Hepatocyte (in vitro differentiated cells): ENCODE measurements around the gene ADCY9. TPM values are rescaled to one million over a fixed set of nuclear protein-coding genes. Genes with fewer than 3 reads are reported as not detected.

Experiments used
- DNase-seq: peaks from one replicate; pipeline ENCODE4 v3.0.0-alpha.2; 2016; ENCODE audit warnings: low spot score
- H2AFZ ChIP-seq: fragments of 200-600 bp; sonication (generic); 2 replicates; pipeline ENCODE4 v1.6.0; 2016; ENCODE audit warnings: antibody characterized with exemption, mild to moderate bottlenecking
- H3K27ac ChIP-seq: fragments of 200-600 bp; sonication (generic); 2 replicates; pipeline ENCODE4 v1.5.1; 2016; ENCODE audit warnings: mild to moderate bottlenecking
- H3K27me3 ChIP-seq: fragments of 200-600 bp; sonication (generic); 2 replicates; pipeline ENCODE4 v1.6.1; 2016
- H3K36me3 ChIP-seq: fragments of 200-600 bp; sonication (generic); replicated peaks from 2 replicates; pipeline ENCODE4 v1.5.1; 2016; ENCODE audit warnings: low read depth; ENCODE audit not compliant: insufficient read depth
- H3K4me1 ChIP-seq: fragments of 200-600 bp; sonication (generic); 2 replicates; pipeline ENCODE4 v1.5.1; 2016; ENCODE audit warnings: mild to moderate bottlenecking, moderate library complexity; ENCODE audit not compliant: insufficient read depth
- H3K4me2 ChIP-seq: fragments of 200-600 bp; sonication (generic); 2 replicates; pipeline ENCODE4 v1.6.0; 2016
- H3K4me3 ChIP-seq: fragments of 200-600 bp; sonication (generic); 2 replicates; pipeline ENCODE4 v1.5.1; 2016; ENCODE audit warnings: mild to moderate bottlenecking
- H3K79me2 ChIP-seq: fragments of 200-600 bp; sonication (generic); 2 replicates; pipeline ENCODE4 v1.6.0; 2017; ENCODE audit warnings: mild to moderate bottlenecking
- H3K9me2 ChIP-seq: fragments of 200-600 bp; sonication (generic); replicated peaks from 2 replicates; pipeline ENCODE4 v1.6.0; 2017; ENCODE audit warnings: mild to moderate bottlenecking; ENCODE audit not compliant: insufficient read depth
- H3K9me3 ChIP-seq: fragments of 200-600 bp; sonication (generic); 2 replicates; pipeline ENCODE4 v1.5.1; 2016; ENCODE audit warnings: low read depth, mild to moderate bottlenecking
- H4K20me1 ChIP-seq: fragments of 200-600 bp; sonication (generic); 2 replicates; pipeline ENCODE4 v1.6.0; 2016; ENCODE audit warnings: mild to moderate bottlenecking; ENCODE audit not compliant: insufficient read depth, poor library complexity, severe bottlenecking
- EZH2 ChIP-seq: fragments of 200-600 bp; sonication (generic); IDR thresholded peaks from 2 replicates; pipeline ENCODE4 v1.6.1; 2016; ENCODE audit warnings: antibody characterized with exemption, mild to moderate bottlenecking, borderline replicate concordance
- EZH2phosphoT487 ChIP-seq: fragments of 200-600 bp; sonication (generic); IDR thresholded peaks from one replicate; pipeline ENCODE4 v1.6.1; 2018; ENCODE audit warnings: antibody characterized with exemption, mild to moderate bottlenecking, low read depth, moderate library complexity; ENCODE audit not compliant: unreplicated experiment, severe bottlenecking
- WGBS: methylation state at CpG from one replicate; pipeline ENCODE4 v1.1.6; 2016; ENCODE audit warnings: low lambda C conversion rate; ENCODE audit errors: missing lambda C conversion rate; 5-methylcytosine and 5-hydroxymethylcytosine counted together
- polyA plus RNA-seq: library from polyadenylated mRNA; unstranded; fragments of >200 nt; fragmentation: Nextera tagmentation; extraction: Ambion mirVana; gene quantifications from 2 replicates; pipeline ENCODE4 v1.2.1, GENCODE V29; 2016
- total RNA-seq: library from RNA; depleted of rRNA; stranded (reverse); fragments of >200 nt; gene quantifications from 2 replicates; pipeline ENCODE4 v1.2.3, GENCODE V29; 2014
- TF ChIP-seq, protein P1 (sequence below): fragments of 200-600 bp; sonication (generic); IDR thresholded peaks from 2 replicates; pipeline ENCODE4 v1.5.1; 2016; ENCODE audit warnings: antibody characterized with exemption, mild to moderate bottlenecking; ENCODE audit not compliant: poor library complexity

Gene ADCY9
- total and polyA plus RNA-seq, 2 experiments from 2014 or later, result 12.0 to 15.9 TPM

DNA sequence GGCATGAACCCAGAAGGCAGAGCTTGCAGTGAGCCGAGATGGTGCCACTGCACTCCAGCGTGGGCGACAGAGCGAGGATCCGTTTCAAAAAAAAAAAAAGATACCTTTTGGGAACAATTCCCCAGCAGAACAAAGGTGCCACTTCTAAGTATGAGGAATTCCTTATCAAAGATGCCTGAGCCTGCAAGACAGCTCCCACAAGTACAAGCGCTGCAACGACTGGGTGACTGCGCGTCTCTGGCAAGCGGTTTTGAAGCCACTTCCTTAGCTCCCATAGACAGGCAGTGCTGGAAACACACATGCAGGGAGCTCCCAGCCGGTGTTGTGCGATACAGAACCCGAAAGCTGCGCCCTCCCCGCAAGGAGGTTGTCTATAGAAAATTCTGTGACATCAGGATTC is 60.5 kb downstream of the ADCY9 start:
- Histone ChIP-seq H3K27me3 (no peaks in the 10 kb centered on the region), H3K9me2 (no peaks in the 10 kb centered on the region), H3K4me3 (no peak overlapping the region), H3K4me2 (no peak overlapping the region), H3K9me3 (peaks cover 3% of the 10 kb centered on the region), H4K20me1 (no peaks in the 10 kb centered on the region), H3K4me1 (peaks cover 12% of the 10 kb centered on the region), H3K36me3 (no peaks in the 10 kb centered on the region), H2AFZ (no peak overlapping the region), H3K79me2 (peaks cover 14% of the 10 kb centered on the region), H3K27ac (no peak overlapping the region)
- no peak for TF ChIP-seq EZH2phosphoT487
- TF ChIP-seq EZH2, result no peak
- TF ChIP-seq, protein P1, sequence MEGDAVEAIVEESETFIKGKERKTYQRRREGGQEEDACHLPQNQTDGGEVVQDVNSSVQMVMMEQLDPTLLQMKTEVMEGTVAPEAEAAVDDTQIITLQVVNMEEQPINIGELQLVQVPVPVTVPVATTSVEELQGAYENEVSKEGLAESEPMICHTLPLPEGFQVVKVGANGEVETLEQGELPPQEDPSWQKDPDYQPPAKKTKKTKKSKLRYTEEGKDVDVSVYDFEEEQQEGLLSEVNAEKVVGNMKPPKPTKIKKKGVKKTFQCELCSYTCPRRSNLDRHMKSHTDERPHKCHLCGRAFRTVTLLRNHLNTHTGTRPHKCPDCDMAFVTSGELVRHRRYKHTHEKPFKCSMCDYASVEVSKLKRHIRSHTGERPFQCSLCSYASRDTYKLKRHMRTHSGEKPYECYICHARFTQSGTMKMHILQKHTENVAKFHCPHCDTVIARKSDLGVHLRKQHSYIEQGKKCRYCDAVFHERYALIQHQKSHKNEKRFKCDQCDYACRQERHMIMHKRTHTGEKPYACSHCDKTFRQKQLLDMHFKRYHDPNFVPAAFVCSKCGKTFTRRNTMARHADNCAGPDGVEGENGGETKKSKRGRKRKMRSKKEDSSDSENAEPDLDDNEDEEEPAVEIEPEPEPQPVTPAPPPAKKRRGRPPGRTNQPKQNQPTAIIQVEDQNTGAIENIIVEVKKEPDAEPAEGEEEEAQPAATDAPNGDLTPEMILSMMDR, result no peak
- DNase-seq, result no peak
- 96% methylated on average over 14 of the region's 15 CpGs for WGBS

DNA sequence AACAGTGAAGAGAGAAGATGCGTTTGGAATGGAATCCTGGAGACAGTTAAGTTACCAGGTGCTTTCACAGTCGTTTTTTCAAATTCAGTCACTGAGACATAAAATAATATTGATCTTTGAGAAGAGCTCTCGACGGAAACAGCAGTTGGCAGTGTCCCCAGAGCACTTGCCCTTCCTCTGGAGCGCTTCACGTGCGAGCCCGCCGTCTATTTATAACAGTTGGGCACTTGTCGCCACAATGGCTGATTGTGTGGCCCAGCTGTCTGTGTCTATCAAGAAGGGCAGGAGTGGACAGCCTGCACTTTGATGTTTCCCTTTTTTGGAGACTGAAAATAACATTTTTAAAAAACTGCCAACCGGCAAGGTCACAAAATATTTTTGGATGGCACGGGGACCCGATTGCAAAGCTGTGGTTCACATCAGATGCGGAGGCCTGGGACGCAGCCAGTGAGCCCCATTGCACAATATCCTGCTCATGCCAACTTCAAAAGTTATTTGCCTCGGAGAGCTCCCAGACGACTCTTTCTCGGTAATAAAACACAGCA is 62.9 kb downstream of the ADCY9 start:
- peaks cover 3% of the 10 kb centered on the region for H3K79me2 ChIP-seq

DNA sequence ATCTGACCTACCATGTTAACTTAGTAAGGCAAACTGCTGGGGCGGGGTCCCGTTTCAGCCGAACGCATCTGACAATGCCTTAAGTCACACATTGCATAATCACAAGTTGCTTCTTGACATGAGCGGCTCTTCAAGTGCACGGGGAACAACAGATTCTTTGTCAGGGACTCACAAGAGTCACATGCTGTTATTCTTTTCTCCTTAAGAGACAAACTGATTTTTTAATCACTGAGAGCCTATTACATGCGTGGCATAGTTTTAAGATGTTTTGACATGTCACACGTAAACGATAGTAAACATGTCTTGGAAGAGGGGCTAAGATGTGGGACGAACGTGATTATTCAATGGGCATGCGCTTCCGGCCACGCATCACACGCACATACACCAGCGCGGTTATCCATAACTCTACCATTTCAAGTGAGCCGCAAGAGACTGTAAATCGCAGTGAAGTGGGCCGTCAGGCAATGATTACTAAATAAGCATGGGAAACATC is 63.4 kb downstream of the ADCY9 start:
- no peak overlapping the region for H3K4me3 ChIP-seq
- H3K4me2 ChIP-seq, result peak overlapping the region; percentile 64
- H3K9me2 ChIP-seq, result no peaks in the 10 kb centered on the region
- TF ChIP-seq EZH2 (no peak), EZH2phosphoT487 (no peak)
- H4K20me1 ChIP-seq, result no peaks in the 10 kb centered on the region
- no peaks in the 10 kb centered on the region for H3K36me3 ChIP-seq
- no peaks in the 10 kb centered on the region for H3K27me3 ChIP-seq
- H3K9me3 ChIP-seq, result no peaks in the 10 kb centered on the region
- DNase-seq, result no peak
- H2AFZ ChIP-seq, result no peak overlapping the region
- H3K4me1 ChIP-seq, result peaks cover 16% of the 10 kb centered on the region
- 85% methylated on average over 20 of the region's 20 CpGs for WGBS
- H3K27ac ChIP-seq, result peak overlapping the region; percentile 55
- peaks cover 3% of the 10 kb centered on the region for H3K79me2 ChIP-seq

More for the DNA sequence above, 62.9 kb downstream of the ADCY9 start:
- Histone ChIP-seq H3K9me3 (no peaks in the 10 kb centered on the region), H2AFZ (no peak overlapping the region), H3K4me3 (no peak overlapping the region), H3K4me1 (peaks cover 16% of the 10 kb centered on the region), H3K27ac (peak overlapping the region; percentile 55), H3K4me2 (peak overlapping the region; percentile 64), H3K27me3 (no peaks in the 10 kb centered on the region), H3K36me3 (no peaks in the 10 kb centered on the region), H4K20me1 (no peaks in the 10 kb centered on the region), H3K9me2 (no peaks in the 10 kb centered on the region)
- no peak for TF ChIP-seq EZH2
- TF ChIP-seq, protein P1, result no peak
- no peak for TF ChIP-seq EZH2phosphoT487
- WGBS, result 65% methylated on average over 18 of the region's 18 CpGs
- DNase-seq, result peak; percentile 16

DNA sequence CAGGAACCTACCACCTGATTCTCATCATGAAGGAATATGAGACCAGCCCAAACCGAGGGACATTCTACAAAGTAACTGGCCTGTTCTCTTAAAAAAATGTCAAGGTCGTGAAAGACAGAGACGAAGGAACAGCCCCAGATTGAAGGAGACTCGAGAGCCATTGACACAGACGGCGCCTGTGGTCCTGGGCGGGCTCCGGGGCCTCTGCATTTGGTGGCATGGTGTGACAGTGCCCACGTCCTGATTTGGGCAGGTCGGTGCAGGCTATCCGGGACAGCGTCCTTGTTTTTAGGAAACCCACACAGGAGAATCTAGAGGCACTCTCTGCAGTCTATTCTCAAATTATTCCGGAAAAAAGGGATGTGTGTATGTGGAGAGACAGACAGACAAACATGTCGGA is 64.1 kb downstream of the ADCY9 start:
- 86% methylated on average over 14 of the region's 14 CpGs for WGBS

More for the DNA sequence above, 64.1 kb downstream of the ADCY9 start:
- no peak for TF ChIP-seq EZH2
- no peak for TF ChIP-seq EZH2phosphoT487
- TF ChIP-seq, protein P1, result no peak
- H3K27me3 ChIP-seq, result no peaks in the 10 kb centered on the region
- no peak overlapping the region for H3K4me3 ChIP-seq
- peaks cover 3% of the 10 kb centered on the region for H3K79me2 ChIP-seq
- no peaks in the 10 kb centered on the region for H3K9me2 ChIP-seq
- H3K9me3 ChIP-seq, result no peaks in the 10 kb centered on the region
- H3K27ac ChIP-seq, result no peak overlapping the region
- no peak overlapping the region for H2AFZ ChIP-seq
- H3K4me2 ChIP-seq, result no peak overlapping the region
- no peak for DNase-seq
- no peaks in the 10 kb centered on the region for H3K36me3 ChIP-seq
- no peaks in the 10 kb centered on the region for H4K20me1 ChIP-seq
- H3K4me1 ChIP-seq, result peaks cover 16% of the 10 kb centered on the region
